ENCODE measurements around the gene PLEKHA4. TPM values are rescaled to one million over a fixed set of nuclear protein-coding genes. Genes with fewer than 3 reads are reported as not detected.

The PLEKHA4 gene
- total and polyA plus RNA-seq, 2 of the 13 experiments (the other 11 are each of a cell fraction or from before 2014, with no cell fraction given) = 4.8 to 6.0 TPM

DNA sequence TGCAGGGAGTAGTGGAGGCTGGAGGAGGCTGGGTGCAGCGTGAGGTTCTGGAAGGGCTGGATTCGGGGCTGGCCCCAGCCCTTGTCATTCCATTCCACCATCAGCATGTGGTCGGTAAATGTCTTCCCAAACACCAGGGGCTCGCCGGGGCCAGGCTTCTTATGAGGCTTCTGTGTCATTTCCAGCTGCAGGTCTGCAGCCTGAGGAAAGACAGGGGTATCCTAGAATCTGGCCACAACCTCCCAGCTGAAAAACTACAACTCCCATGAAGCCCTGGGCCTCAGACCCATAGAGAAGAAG lies 61.9 kb downstream of the PLEKHA4 start (continued):
- TF ChIP-seq, protein P1, sequence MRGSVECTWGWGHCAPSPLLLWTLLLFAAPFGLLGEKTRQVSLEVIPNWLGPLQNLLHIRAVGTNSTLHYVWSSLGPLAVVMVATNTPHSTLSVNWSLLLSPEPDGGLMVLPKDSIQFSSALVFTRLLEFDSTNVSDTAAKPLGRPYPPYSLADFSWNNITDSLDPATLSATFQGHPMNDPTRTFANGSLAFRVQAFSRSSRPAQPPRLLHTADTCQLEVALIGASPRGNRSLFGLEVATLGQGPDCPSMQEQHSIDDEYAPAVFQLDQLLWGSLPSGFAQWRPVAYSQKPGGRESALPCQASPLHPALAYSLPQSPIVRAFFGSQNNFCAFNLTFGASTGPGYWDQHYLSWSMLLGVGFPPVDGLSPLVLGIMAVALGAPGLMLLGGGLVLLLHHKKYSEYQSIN (CRISPR knock-in tag; IDR thresholded peaks at IDR 0.05; ENCODE audit: borderline replicate concordance) = no peak
- TF ChIP-seq SUZ12 (IDR thresholded peaks at IDR 0.05; ENCODE audit: low read depth, low read length) (peak; percentile 99; the same call in 1 of the 2 replicates), HCFC1 (IDR thresholded peaks at IDR 0.05; ENCODE audit: low read depth, low read length) (peak; percentile 98), CREB1 (IDR thresholded peaks at IDR 0.05) (no peak), CREB1 (CRISPR knock-in tag; IDR thresholded peaks at IDR 0.05) (peak; percentile 42; the same call in 1 of the 2 replicates), ZNF782 (CRISPR knock-in tag; IDR thresholded peaks at IDR 0.05; ENCODE audit: borderline replicate concordance) (no peak), TBL1XR1 (IDR thresholded peaks at IDR 0.05; ENCODE audit: borderline replicate concordance, low read length, partially characterized antibody) (peak; percentile 86), JARID2 (CRISPR knock-in tag; IDR thresholded peaks at IDR 0.05; ENCODE audit: insufficient replicate concordance) (no peak), ZNF766 (CRISPR knock-in tag; IDR thresholded peaks at IDR 0.05; ENCODE audit: borderline replicate concordance) (0 out of 2 replicates have a peak, but pooled peaks have one; percentile 3), ZFP62 (CRISPR knock-in tag; IDR thresholded peaks at IDR 0.05) (peak; percentile 82; the same call in 1 of the 2 replicates)
- TF ChIP-seq, protein P2, sequence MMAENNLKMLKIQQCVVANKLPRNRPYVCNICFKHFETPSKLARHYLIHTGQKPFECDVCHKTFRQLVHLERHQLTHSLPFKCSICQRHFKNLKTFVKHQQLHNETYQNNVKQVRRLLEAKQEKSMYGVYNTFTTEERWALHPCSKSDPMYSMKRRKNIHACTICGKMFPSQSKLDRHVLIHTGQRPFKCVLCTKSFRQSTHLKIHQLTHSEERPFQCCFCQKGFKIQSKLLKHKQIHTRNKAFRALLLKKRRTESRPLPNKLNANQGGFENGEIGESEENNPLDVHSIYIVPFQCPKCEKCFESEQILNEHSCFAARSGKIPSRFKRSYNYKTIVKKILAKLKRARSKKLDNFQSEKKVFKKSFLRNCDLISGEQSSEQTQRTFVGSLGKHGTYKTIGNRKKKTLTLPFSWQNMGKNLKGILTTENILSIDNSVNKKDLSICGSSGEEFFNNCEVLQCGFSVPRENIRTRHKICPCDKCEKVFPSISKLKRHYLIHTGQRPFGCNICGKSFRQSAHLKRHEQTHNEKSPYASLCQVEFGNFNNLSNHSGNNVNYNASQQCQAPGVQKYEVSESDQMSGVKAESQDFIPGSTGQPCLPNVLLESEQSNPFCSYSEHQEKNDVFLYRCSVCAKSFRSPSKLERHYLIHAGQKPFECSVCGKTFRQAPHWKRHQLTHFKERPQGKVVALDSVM (CRISPR knock-in tag; IDR thresholded peaks at IDR 0.05) = 0 out of 2 replicates have a peak, but pooled peaks have one; percentile 10
- TF ChIP-seq, protein P3, sequence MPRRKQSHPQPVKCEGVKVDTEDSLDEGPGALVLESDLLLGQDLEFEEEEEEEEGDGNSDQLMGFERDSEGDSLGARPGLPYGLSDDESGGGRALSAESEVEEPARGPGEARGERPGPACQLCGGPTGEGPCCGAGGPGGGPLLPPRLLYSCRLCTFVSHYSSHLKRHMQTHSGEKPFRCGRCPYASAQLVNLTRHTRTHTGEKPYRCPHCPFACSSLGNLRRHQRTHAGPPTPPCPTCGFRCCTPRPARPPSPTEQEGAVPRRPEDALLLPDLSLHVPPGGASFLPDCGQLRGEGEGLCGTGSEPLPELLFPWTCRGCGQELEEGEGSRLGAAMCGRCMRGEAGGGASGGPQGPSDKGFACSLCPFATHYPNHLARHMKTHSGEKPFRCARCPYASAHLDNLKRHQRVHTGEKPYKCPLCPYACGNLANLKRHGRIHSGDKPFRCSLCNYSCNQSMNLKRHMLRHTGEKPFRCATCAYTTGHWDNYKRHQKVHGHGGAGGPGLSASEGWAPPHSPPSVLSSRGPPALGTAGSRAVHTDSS (CRISPR knock-in tag; conservative IDR thresholded peaks at IDR 0.05) = 0 out of 2 replicates have a peak, but pooled peaks have one; percentile 56
- TF ChIP-seq, protein P4, sequence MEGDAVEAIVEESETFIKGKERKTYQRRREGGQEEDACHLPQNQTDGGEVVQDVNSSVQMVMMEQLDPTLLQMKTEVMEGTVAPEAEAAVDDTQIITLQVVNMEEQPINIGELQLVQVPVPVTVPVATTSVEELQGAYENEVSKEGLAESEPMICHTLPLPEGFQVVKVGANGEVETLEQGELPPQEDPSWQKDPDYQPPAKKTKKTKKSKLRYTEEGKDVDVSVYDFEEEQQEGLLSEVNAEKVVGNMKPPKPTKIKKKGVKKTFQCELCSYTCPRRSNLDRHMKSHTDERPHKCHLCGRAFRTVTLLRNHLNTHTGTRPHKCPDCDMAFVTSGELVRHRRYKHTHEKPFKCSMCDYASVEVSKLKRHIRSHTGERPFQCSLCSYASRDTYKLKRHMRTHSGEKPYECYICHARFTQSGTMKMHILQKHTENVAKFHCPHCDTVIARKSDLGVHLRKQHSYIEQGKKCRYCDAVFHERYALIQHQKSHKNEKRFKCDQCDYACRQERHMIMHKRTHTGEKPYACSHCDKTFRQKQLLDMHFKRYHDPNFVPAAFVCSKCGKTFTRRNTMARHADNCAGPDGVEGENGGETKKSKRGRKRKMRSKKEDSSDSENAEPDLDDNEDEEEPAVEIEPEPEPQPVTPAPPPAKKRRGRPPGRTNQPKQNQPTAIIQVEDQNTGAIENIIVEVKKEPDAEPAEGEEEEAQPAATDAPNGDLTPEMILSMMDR (CRISPR knock-in tag; IDR thresholded peaks at IDR 0.05) = 0 out of 2 replicates have a peak, but pooled peaks have one; percentile 2
- TF ChIP-seq, protein P5, sequence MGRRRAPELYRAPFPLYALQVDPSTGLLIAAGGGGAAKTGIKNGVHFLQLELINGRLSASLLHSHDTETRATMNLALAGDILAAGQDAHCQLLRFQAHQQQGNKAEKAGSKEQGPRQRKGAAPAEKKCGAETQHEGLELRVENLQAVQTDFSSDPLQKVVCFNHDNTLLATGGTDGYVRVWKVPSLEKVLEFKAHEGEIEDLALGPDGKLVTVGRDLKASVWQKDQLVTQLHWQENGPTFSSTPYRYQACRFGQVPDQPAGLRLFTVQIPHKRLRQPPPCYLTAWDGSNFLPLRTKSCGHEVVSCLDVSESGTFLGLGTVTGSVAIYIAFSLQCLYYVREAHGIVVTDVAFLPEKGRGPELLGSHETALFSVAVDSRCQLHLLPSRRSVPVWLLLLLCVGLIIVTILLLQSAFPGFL (CRISPR knock-in tag; IDR thresholded peaks at IDR 0.05) = 0 out of 2 replicates have a peak, but pooled peaks have one; percentile 35
